Right forelimb (tissue), 1 donor: Measurements from ENCODE around the gene PGM5.

Experiments used
- DNase-seq: peaks from one replicate; pipeline ENCODE4 v3.0.0-alpha.2; 2018

The PGM5 gene

GRCh38 chr9:68446836-68447235, 90.4 kb downstream of the PGM5 start:
- no peak for DNase-seq

- no peak for DNase-seq
Measured at GRCh38 chr9:68447611-68448010, 91.2 kb downstream of the PGM5 start.

GRCh38 chr9:68454579-68455334, 98.3 kb downstream of the PGM5 start:
- DNase-seq: no peak

- no peak for DNase-seq
Measured at GRCh38 chr9:68455451-68455850, 99.0 kb downstream of the PGM5 start.

GRCh38 chr9:68457803-68458202, 101.4 kb downstream of the PGM5 start:
- DNase-seq: no peak

- no peak for DNase-seq
Measured at GRCh38 chr9:68458918-68459317, 102.5 kb downstream of the PGM5 start.

GRCh38 chr9:68462105-68462775, 105.8 kb downstream of the PGM5 start:
- DNase-seq: no peak

- DNase-seq: no peak
Measured at GRCh38 chr9:68470067-68470466, 113.7 kb downstream of the PGM5 start.

GRCh38 chr9:68470634-68471033, 114.2 kb downstream of the PGM5 start:
- no peak for DNase-seq

GRCh38 chr9:68472119-68472518, 115.7 kb downstream of the PGM5 start:
- no peak for DNase-seq

- DNase-seq: no peak
Measured at GRCh38 chr9:68473790-68474189, 117.4 kb downstream of the PGM5 start.

GRCh38 chr9:68476422-68476821, 120.0 kb downstream of the PGM5 start:
- no peak for DNase-seq

- DNase-seq: no peak
Measured at GRCh38 chr9:68476847-68477246, 120.4 kb downstream of the PGM5 start.

GRCh38 chr9:68480807-68481206, 124.4 kb downstream of the PGM5 start:
- no peak for DNase-seq

GRCh38 chr9:68482548-68482947, 126.1 kb downstream of the PGM5 start:
- DNase-seq: no peak

- DNase-seq: no peak
Measured at GRCh38 chr9:68488126-68488525, 131.7 kb downstream of the PGM5 start.

- DNase-seq: no peak
Measured at GRCh38 chr9:68489646-68490045, 133.2 kb downstream of the PGM5 start.

GRCh38 chr9:68492806-68493205, 136.4 kb downstream of the PGM5 start:
- no peak for DNase-seq

- no peak for DNase-seq
Measured at GRCh38 chr9:68493541-68493940, 137.1 kb downstream of the PGM5 start.

- no peak for DNase-seq
Measured at GRCh38 chr9:68493958-68494577, 137.7 kb downstream of the PGM5 start.

- DNase-seq: no peak
Measured at GRCh38 chr9:68495247-68495646, 138.8 kb downstream of the PGM5 start.

GRCh38 chr9:68496356-68496755, 139.9 kb downstream of the PGM5 start:
- DNase-seq: no peak

GRCh38 chr9:68497629-68498028, 141.2 kb downstream of the PGM5 start:
- no peak for DNase-seq

- DNase-seq: no peak
Measured at GRCh38 chr9:68498816-68499215, 142.4 kb downstream of the PGM5 start.
